ENCODE measurements around the gene PXK. TPM values are rescaled to one million over a fixed set of nuclear protein-coding genes. Genes with fewer than 3 reads are reported as not detected.

Gene PXK
- total RNA-seq, 2 donors from 2014 or later: 8.2 to 12.7 TPM

DNA sequence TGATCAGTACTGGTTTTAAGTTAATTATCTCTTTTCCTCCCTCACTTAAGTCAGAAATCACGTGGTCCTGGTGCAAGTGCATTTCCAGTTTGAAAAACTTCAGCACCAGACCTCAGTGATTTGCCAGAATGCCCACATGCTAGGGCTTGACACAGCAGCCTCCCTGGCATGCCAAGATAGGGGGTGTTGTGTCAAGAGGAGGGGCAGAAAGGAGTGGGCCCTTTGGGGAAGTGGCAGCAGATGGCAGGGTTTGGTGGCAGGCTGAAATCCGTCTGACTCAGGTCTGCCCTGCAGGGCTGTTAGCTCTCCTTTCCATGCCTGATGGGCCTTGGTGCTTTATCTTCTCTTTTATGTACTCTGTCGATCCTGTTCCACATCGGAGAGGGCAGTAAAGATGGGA, 23.4 kb downstream of the PXK start:
- Histone ChIP-seq H3K27me3 (no peaks in the 10 kb centered on the region), H3K36me3 (replicated peaks in 1 of 2; ENCODE audit: insufficient read depth in 1 of 2, low read depth in 2 of 2) (no peaks in the 10 kb centered on the region), H3K4me3 (no peak overlapping the region), H3K9me3 (no peaks in the 10 kb centered on the region), H3K4me1 (no peaks in the 10 kb centered on the region), H3K27ac (no peak overlapping the region)
- TF ChIP-seq POLR2A (IDR thresholded peaks at IDR 0.05): no peak
- TF ChIP-seq, protein P1, sequence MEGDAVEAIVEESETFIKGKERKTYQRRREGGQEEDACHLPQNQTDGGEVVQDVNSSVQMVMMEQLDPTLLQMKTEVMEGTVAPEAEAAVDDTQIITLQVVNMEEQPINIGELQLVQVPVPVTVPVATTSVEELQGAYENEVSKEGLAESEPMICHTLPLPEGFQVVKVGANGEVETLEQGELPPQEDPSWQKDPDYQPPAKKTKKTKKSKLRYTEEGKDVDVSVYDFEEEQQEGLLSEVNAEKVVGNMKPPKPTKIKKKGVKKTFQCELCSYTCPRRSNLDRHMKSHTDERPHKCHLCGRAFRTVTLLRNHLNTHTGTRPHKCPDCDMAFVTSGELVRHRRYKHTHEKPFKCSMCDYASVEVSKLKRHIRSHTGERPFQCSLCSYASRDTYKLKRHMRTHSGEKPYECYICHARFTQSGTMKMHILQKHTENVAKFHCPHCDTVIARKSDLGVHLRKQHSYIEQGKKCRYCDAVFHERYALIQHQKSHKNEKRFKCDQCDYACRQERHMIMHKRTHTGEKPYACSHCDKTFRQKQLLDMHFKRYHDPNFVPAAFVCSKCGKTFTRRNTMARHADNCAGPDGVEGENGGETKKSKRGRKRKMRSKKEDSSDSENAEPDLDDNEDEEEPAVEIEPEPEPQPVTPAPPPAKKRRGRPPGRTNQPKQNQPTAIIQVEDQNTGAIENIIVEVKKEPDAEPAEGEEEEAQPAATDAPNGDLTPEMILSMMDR (IDR thresholded peaks at IDR 0.05): no peak
- ATAC-seq (no peak), DNase-seq (no peak)
- WGBS, 2 donors: 30 to 41% methylated on average over 4 of the region's 4 CpGs
- intact Hi-C loops (cut with DNase I): no loop called here

DNA sequence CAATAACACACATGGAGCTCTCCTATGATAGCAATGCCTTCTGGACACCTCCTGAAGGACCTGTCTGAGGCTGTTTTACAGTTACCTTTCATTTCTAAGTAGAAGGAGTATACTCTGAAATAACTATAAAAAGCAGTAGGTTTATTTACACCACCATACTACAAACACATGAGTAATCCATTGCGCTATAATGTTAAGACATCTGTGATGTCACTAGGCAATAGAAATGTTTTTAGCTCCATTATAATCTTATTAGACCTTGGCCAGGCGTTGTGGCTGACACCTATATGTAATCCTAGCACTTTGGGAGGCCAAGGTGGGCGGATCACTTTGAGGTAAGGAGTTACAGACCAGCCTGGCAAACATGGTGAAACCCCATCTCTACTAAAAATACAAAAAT, 24.7 kb downstream of the PXK start:
- TF ChIP-seq POLR2A (IDR thresholded peaks at IDR 0.05): no peak
- Histone ChIP-seq H3K36me3 (replicated peaks in 1 of 2; ENCODE audit: insufficient read depth in 1 of 2, low read depth in 2 of 2) (no peaks in the 10 kb centered on the region), H3K27ac (no peak overlapping the region), H3K4me1 (no peaks in the 10 kb centered on the region), H3K4me3 (no peak overlapping the region), H3K27me3 (no peaks in the 10 kb centered on the region), H3K9me3 (no peaks in the 10 kb centered on the region)
- ATAC-seq (no peak), DNase-seq (no peak)
- intact Hi-C loops (cut with DNase I): no loop called here
- 92 to 95% methylated on average over 3 of the region's 3 CpGs for WGBS, 2 donors

DNA sequence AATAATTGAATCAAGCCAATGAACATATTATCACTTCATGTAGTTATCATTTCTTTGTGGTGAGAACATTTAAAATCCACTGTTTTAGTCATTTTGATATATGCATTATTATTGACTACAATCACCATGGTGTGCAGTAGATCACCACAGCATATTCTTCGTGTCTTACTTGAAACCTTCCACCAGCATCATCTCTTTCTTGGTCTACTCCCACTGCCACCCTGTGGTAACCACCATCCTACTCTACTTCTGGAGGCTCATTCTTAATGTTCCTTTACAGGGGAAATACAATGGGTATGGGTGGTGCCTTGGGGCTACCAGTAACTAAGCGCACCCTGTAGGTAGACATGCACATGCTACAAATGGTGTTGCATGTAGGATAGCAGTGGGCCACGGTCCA, 25.4 kb downstream of the PXK start:
- 87 to 88% methylated on average over 3 of the region's 3 CpGs for WGBS, 2 donors
- Histone ChIP-seq H3K4me1 (no peaks in the 10 kb centered on the region), H3K27ac (no peak overlapping the region)

DNA sequence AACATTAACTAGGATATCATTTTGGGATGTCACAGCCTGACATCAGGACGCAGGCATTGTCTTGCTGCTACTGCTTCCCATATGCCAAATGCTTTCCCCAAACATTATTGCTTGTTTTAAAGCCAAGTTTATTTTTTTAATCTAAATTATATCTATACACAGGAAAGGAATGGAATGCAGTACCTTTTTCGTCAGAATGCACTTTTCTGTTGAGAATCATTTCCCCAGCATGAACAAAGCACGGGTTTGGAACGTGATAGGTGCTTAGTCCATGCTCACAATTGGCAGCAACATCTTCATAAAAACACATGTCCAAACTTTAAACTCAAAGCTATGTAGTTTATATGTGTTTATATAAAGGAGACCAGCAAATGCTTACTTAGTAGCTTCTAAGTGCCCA, 26.1 kb downstream of the PXK start:
- ATAC-seq: no peak
- Histone ChIP-seq H3K9me3 (no peaks in the 10 kb centered on the region), H3K4me3 (no peak overlapping the region), H3K27me3 (no peaks in the 10 kb centered on the region), H3K36me3 (replicated peaks in 1 of 2; ENCODE audit: insufficient read depth in 1 of 2, low read depth in 2 of 2) (no peaks in the 10 kb centered on the region), H3K27ac (no peak overlapping the region), H3K4me1 (no peaks in the 10 kb centered on the region)
- TF ChIP-seq, protein P1 (IDR thresholded peaks at IDR 0.05): no peak
- TF ChIP-seq POLR2A (IDR thresholded peaks at IDR 0.05): no peak
- no peak for DNase-seq
- intact Hi-C loops (cut with DNase I): no loop called here
- 92 to 93% methylated on average over 4 of the region's 4 CpGs for WGBS, 2 donors

More for the DNA sequence above, 25.4 kb downstream of the PXK start:
- Histone ChIP-seq H3K36me3 (replicated peaks in 1 of 2; ENCODE audit: insufficient read depth in 1 of 2, low read depth in 2 of 2) (no peaks in the 10 kb centered on the region), H3K27me3 (no peaks in the 10 kb centered on the region), H3K4me3 (no peak overlapping the region), H3K9me3 (no peaks in the 10 kb centered on the region)
- TF ChIP-seq, protein P1 (IDR thresholded peaks at IDR 0.05): no peak
- no peak for TF ChIP-seq POLR2A (IDR thresholded peaks at IDR 0.05)
- no peak for ATAC-seq
- no peak for DNase-seq
- intact Hi-C loops (cut with DNase I): no loop called here

DNA sequence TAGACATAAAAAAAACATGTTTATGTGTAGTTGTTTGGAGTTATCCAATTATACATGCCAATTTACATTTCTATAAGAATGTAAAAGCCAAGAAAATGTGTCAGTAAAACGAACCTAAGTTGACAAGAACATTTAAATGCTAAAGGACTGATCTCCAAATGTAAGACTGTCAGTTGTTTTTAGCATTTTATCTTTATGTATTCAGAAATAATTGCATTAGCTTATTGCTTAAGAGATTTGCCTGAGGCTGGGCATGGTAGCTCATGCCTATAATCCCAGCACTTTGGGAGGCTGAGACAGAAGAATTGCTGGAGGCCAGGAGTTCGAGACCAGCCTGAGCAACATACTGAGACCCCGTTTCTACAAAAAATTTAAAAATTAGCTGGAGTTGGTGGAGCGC, 26.9 kb downstream of the PXK start:
- H3K36me3 ChIP-seq (replicated peaks in 1 of 2; ENCODE audit: insufficient read depth in 1 of 2, low read depth in 2 of 2): no peaks in the 10 kb centered on the region
- WGBS, 2 donors: 87 to 94% methylated on average over 4 of the region's 4 CpGs
- no peaks in the 10 kb centered on the region for H3K9me3 ChIP-seq
- ATAC-seq: no peak
- no peak overlapping the region for H3K27ac ChIP-seq
- no peak for TF ChIP-seq POLR2A (IDR thresholded peaks at IDR 0.05)
- TF ChIP-seq, protein P1 (IDR thresholded peaks at IDR 0.05): no peak
- H3K4me3 ChIP-seq: no peak overlapping the region
- intact Hi-C loops (cut with DNase I): no loop called here
- no peak for DNase-seq
- no peaks in the 10 kb centered on the region for H3K27me3 ChIP-seq
- H3K4me1 ChIP-seq: no peaks in the 10 kb centered on the region
